Measurements from ENCODE around the gene PLEKHF1.
"Not testable (repeated sequence)": the region's sequence is repeated elsewhere in the genome, so short reads cannot be mapped to it uniquely, and the experiment has no call there.

The PLEKHF1 gene

GRCh38 chr19:29667387-29667783 is 2.1 kb downstream of the PLEKHF1 start:
- no peak for FAIRE-seq

GRCh38 chr19:29667901-29668341 is 2.7 kb downstream of the PLEKHF1 start:
- FAIRE-seq (peak; percentile 70), DNase-seq (ENCODE audit: insufficient read length) (no peak)
- no peak for TF ChIP-seq TAF1 (IDR thresholded peaks at IDR 0.05; ENCODE audit: borderline replicate concordance, low read depth, low read length)
- TF ChIP-seq POLR2A (IDR thresholded peaks at IDR 0.05; ENCODE audit: low read depth, low read length), result no peak
- TF ChIP-seq POLR2AphosphoS5 (IDR thresholded peaks at IDR 0.05; ENCODE audit: low read depth, low read length), result no peak

More at GRCh38 chr19:29667387-29667783, 2.1 kb downstream of the PLEKHF1 start:
- TF ChIP-seq TAF1 (IDR thresholded peaks at IDR 0.05; ENCODE audit: borderline replicate concordance, low read depth, low read length) (no peak), POLR2AphosphoS5 (IDR thresholded peaks at IDR 0.05; ENCODE audit: low read depth, low read length) (no peak), POLR2A (IDR thresholded peaks at IDR 0.05; ENCODE audit: low read depth, low read length) (no peak)
- no peak for DNase-seq (ENCODE audit: insufficient read length)

- TF ChIP-seq TAF1 (IDR thresholded peaks at IDR 0.05; ENCODE audit: borderline replicate concordance, low read depth, low read length) (no peak), POLR2A (IDR thresholded peaks at IDR 0.05; ENCODE audit: low read depth, low read length) (no peak), POLR2AphosphoS5 (IDR thresholded peaks at IDR 0.05; ENCODE audit: low read depth, low read length) (no peak)
- no peak for DNase-seq (ENCODE audit: insufficient read length)
- FAIRE-seq, result no peak
Observed at GRCh38 chr19:29668746-29669609, 3.7 kb downstream of the PLEKHF1 start.

- no peak for DNase-seq (ENCODE audit: insufficient read length)
- TF ChIP-seq POLR2A (IDR thresholded peaks at IDR 0.05; ENCODE audit: low read depth, low read length) (no peak), TAF1 (IDR thresholded peaks at IDR 0.05; ENCODE audit: borderline replicate concordance, low read depth, low read length) (no peak), POLR2AphosphoS5 (IDR thresholded peaks at IDR 0.05; ENCODE audit: low read depth, low read length) (no peak)
- no peak for FAIRE-seq
Observed at GRCh38 chr19:29670255-29670654, 5.0 kb downstream of the PLEKHF1 start.

- DNase-seq (ENCODE audit: insufficient read length); FAIRE-seq: not testable (repeated sequence)
Observed at GRCh38 chr19:29671026-29671392, 5.7 kb downstream of the PLEKHF1 start.

GRCh38 chr19:29671393-29672160 is 6.3 kb downstream of the PLEKHF1 start:
- peak; percentile 67 for DNase-seq (ENCODE audit: insufficient read length)
- TF ChIP-seq POLR2AphosphoS5 (IDR thresholded peaks at IDR 0.05; ENCODE audit: low read depth, low read length) (no peak), POLR2A (IDR thresholded peaks at IDR 0.05; ENCODE audit: low read depth, low read length) (no peak), TAF1 (IDR thresholded peaks at IDR 0.05; ENCODE audit: borderline replicate concordance, low read depth, low read length) (no peak)
- peak; percentile 96 for FAIRE-seq

GRCh38 chr19:29672319-29672932 is 7.2 kb downstream of the PLEKHF1 start:
- TF ChIP-seq POLR2AphosphoS5 (IDR thresholded peaks at IDR 0.05; ENCODE audit: low read depth, low read length) (no peak), TAF1 (IDR thresholded peaks at IDR 0.05; ENCODE audit: borderline replicate concordance, low read depth, low read length) (no peak), POLR2A (IDR thresholded peaks at IDR 0.05; ENCODE audit: low read depth, low read length) (no peak)
- no peak for DNase-seq (ENCODE audit: insufficient read length)
- peak; percentile 73 for FAIRE-seq

- TF ChIP-seq POLR2A (IDR thresholded peaks at IDR 0.05; ENCODE audit: low read depth, low read length) (peak; percentile 50; the same call in 1 of the 2 replicates), TAF1 (IDR thresholded peaks at IDR 0.05; ENCODE audit: borderline replicate concordance, low read depth, low read length) (peak; percentile 30; the same call in 1 of the 2 replicates), POLR2AphosphoS5 (IDR thresholded peaks at IDR 0.05; ENCODE audit: low read depth, low read length) (peak; percentile 57; the same call in 1 of the 2 replicates)
- FAIRE-seq, result peak; percentile 99
- DNase-seq (ENCODE audit: insufficient read length), result peak; percentile 68
Observed at GRCh38 chr19:29672933-29673336, 7.7 kb downstream of the PLEKHF1 start.

- DNase-seq (ENCODE audit: insufficient read length) (no peak), FAIRE-seq (no peak)
- TF ChIP-seq POLR2A (IDR thresholded peaks at IDR 0.05; ENCODE audit: low read depth, low read length) (no peak), POLR2AphosphoS5 (IDR thresholded peaks at IDR 0.05; ENCODE audit: low read depth, low read length) (0 out of 2 replicates have a peak, but pooled peaks have one; percentile 8)
Observed at GRCh38 chr19:29673451-29674371, 8.4 kb downstream of the PLEKHF1 start.

GRCh38 chr19:29674374-29675119 is 9.3 kb downstream of the PLEKHF1 start:
- FAIRE-seq, result no peak
- no peak for DNase-seq (ENCODE audit: insufficient read length)
- no peak for TF ChIP-seq TAF1 (IDR thresholded peaks at IDR 0.05; ENCODE audit: borderline replicate concordance, low read depth, low read length)

Measured in GM12892 (cell line).